Fibroblast of skin of back (primary cell): Measurements from ENCODE around the gene TRIM69.
"Not testable (repeated sequence)": the region's sequence is repeated elsewhere in the genome, so short reads cannot be mapped to it uniquely, and the experiment has no call there.

ENCODE experiments used
- DNase-seq: peaks from one replicate; pipeline ENCODE4 v3.0.0-alpha.2; 2013

TRIM69 gene

GRCh38 chr15:44743454-44743853, 7.1 kb downstream of the TRIM69 start:
- DNase-seq = not testable (repeated sequence)

- no peak for DNase-seq
Observed at GRCh38 chr15:44753345-44753744, 17.0 kb downstream of the TRIM69 start.

- DNase-seq = no peak
Observed at GRCh38 chr15:44763187-44763586, 26.9 kb downstream of the TRIM69 start.

GRCh38 chr15:44763848-44764247, 27.5 kb downstream of the TRIM69 start:
- DNase-seq = no peak

- no peak for DNase-seq
Observed at GRCh38 chr15:44765036-44765435, 28.7 kb downstream of the TRIM69 start.

- DNase-seq = no peak
Observed at GRCh38 chr15:44769521-44769920, 33.2 kb downstream of the TRIM69 start.

- DNase-seq = not testable (repeated sequence)
Observed at GRCh38 chr15:44770715-44771114, 34.4 kb downstream of the TRIM69 start.

GRCh38 chr15:44775953-44776352, 39.6 kb downstream of the TRIM69 start:
- DNase-seq = no peak

GRCh38 chr15:44779761-44780160, 43.4 kb downstream of the TRIM69 start:
- DNase-seq = no peak

GRCh38 chr15:44780608-44781007, 44.3 kb downstream of the TRIM69 start:
- DNase-seq = no peak

GRCh38 chr15:44781128-44781810, 44.9 kb downstream of the TRIM69 start:
- no peak for DNase-seq

GRCh38 chr15:44782516-44782915, 46.2 kb downstream of the TRIM69 start:
- no peak for DNase-seq

GRCh38 chr15:44784918-44785274, 48.6 kb downstream of the TRIM69 start:
- not testable (repeated sequence) for DNase-seq

- DNase-seq = no peak
Observed at GRCh38 chr15:44788748-44789147, 52.4 kb downstream of the TRIM69 start.

GRCh38 chr15:44790215-44790614, 53.9 kb downstream of the TRIM69 start:
- no peak for DNase-seq

GRCh38 chr15:44790656-44791055, 54.3 kb downstream of the TRIM69 start:
- no peak for DNase-seq

GRCh38 chr15:44792715-44793114, 56.4 kb downstream of the TRIM69 start:
- DNase-seq = no peak

- no peak for DNase-seq
Observed at GRCh38 chr15:44794072-44794471, 57.7 kb downstream of the TRIM69 start.

GRCh38 chr15:44796508-44796907, 60.2 kb downstream of the TRIM69 start:
- DNase-seq = no peak

- no peak for DNase-seq
Observed at GRCh38 chr15:44798826-44799225, 62.5 kb downstream of the TRIM69 start.

GRCh38 chr15:44801364-44801763, 65.0 kb downstream of the TRIM69 start:
- no peak for DNase-seq

- no peak for DNase-seq
Observed at GRCh38 chr15:44801797-44802196, 65.5 kb downstream of the TRIM69 start.

- DNase-seq = no peak
Observed at GRCh38 chr15:44802336-44802735, 66.0 kb downstream of the TRIM69 start.

GRCh38 chr15:44804298-44805046, 68.1 kb downstream of the TRIM69 start:
- DNase-seq = no peak
